Activated CD4-positive, alpha-beta T cell treated with anti-CD3 and anti-CD28 coated beads for 48 hours (primary cell): ENCODE results near the gene NPEPL1.

Experiments used
- DNase-seq: peaks from one replicate; pipeline ENCODE4 v3.0.0-alpha.2; 2020

Gene NPEPL1

DNA sequence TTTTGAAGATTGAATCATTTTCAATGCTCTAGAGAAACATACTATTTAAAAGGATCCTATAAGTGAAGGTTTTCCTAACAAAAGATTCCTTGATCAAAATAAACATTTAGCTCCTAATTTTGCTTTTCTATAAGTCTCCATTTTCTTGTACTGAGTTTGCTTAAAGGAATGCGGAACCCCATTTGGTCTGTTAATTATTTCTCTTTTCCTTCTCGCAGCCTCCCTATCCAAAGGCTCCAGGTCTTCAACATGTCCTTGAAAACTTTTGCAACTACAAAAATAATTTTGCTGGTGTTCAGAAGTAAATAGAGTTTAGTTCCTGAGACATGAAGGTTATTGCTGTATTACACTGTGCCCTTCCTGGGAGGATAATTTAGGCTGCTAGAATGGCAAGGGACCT is 8.3 kb upstream of the NPEPL1 start:
- no peak for DNase-seq

DNA sequence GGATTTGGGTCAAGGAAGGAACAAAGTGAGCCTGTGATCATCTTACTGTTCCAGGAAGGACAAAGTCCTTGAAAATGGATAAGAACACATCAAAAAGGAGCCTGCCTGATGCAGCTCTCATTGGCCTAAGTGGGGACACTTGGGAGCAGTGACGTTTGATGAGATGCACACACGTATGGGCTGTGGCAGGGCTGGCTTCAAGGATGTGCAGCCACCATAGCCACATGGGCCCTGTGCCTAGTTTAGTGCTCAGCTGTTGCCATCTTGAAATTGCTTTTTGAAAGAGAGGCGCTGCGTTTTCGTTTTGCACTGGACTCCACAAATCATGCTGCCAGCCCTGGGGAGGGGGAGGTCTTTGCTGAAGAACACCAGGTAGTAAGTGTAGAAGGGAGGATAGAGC is 6.6 kb upstream of the NPEPL1 start:
- no peak for DNase-seq

DNA sequence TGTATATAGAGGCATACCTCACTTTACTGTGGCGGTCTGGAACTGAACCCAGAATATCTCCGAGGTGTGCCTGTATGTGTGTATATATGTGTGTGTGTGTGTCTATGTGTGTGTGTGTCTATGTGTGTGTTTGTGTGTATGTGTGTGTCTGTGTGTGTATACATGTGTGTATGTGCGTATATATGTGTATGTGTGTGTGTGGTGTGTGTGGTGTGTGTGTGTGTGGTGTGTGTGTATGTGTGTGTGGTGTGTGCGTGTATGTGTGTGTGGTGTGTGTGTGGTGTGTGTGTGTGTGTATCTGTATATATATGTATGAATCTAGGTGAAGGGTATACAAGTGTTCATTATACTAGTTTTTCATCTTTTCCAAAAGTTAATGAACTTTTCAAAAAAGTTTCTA is 4.2 kb upstream of the NPEPL1 start:
- DNase-seq = no peak

DNA sequence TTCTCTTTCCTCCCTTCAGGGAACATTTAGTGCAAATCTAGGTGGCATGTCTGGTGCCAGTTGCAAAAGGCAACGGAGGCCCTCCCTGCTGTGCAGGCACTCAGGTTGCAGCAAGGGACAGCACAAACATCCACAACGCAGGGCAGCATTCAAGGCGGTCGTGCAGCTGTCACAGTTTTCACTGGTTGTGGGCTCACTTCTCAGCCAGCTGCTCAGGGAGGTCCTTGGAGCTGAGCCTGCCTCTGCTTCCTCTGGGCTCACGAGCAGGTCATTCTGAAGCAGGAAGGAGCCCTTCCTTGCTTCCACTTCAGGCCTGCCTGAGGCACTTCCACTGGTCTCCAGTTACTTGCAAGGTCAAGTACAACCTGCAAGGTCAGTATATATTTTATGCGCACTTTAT is 3.8 kb upstream of the NPEPL1 start:
- DNase-seq = no peak

DNA sequence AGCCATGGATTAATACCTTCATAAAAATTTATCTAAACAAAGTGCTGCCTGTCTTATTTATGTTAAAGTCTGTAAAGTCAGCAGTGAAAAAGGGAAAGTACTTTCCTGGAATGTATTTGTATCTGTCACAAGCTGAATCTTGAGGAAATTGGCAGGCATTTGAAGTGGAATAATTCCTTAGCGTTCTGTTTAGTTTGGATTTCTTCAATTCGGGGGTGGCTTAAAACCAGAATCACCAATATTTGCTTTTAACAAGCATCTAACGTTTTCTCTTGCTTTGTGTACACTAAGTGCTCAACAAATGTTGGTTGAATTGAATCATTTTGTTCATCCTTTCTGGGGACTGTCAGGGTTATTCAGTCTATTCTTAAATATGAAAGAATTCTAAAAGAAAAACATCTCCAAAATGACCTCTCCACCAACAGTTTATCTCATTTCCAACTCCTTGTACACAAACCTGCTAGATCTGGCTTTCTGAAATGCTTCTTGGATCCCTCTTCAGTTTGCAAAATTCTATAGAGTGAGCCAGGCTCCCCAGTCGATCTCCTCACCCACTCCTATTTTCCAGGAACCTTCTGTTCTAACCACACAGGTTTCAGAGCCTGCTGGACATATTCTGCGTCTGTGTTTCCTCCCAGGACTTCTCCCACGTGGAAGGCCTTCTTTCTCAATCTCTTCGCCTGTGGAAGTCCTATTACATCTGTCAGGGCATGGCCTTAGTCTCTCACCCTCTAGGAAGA is 2.0 kb upstream of the NPEPL1 start:
- no peak for DNase-seq

DNA sequence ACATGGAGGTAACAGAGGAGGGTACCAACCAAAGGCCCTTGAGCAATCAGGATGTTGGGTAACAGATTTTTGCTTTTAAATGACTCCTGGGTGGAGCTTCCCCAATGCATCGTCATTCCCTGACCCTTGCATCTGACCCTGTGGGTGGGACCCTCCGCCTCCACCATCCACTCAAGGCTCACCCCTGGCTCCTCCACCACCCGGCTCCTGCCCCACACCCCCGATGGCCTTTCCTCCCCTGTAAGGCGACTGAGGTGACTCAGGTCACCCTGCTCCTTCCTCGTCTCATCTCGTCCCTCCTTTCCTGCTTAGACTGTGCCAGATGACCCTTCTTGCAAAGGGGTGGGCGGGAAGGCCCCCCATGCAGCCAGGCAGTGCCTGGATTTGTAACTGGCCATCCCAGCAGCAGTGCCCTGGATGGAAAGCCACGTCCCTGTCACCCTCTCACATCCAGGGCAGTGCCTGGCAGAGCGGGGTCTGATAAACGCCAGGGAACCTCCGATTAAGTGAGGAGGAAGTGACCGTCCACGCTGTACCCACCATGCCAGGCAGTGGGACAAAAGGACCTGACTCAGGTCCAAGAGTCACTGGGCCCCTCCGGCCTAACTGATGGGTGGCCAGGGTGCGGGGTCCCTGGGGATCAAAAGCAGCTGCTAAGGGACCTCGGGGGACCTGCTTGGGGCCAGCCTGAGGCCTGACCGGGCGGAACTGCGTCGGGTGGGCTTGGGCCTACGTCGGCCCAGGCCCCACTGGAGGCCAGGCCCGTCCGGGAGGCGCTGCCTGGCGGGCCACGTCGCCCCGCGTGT is 624 bp upstream of the NPEPL1 start:
- no peak for DNase-seq

DNA sequence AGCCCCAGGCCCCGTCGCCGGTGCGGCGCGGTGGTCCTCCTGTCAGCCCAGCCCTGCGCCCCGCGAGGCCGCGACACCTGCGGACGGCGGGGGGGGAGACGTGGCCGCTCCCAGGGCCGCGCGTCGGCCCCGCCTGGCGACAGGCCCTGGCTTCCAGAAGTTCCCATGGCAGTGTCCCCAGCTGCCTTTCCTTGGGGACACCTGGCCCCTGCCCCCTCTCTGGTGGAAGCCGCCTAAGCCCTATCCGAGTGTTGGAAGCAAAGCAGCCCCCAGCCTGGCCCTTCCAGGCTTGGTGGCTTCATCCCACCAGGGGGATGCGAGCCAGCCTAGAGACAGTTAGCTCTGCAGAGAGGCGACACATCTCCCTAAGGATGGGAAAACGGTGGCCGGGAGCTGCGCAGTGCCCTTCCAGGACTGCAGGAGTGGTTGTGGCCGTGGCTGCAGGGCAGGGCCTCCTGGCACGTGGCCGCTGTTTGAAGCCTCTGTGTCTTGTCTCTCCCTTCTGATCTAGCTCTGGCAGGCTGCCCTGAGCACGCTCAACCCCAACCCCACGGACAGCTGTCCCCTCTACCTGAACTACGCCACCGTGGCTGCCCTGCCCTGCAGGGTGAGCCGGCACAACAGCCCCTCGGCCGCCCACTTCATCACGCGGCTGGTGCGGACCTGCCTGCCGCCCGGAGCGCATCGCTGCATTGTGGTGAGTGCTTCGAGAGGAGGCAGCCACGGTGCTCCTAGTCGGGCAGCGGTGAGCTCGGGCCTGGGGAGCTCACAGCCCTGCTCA is 816 bp downstream of the NPEPL1 start:
- DNase-seq = peak; percentile 22

DNA sequence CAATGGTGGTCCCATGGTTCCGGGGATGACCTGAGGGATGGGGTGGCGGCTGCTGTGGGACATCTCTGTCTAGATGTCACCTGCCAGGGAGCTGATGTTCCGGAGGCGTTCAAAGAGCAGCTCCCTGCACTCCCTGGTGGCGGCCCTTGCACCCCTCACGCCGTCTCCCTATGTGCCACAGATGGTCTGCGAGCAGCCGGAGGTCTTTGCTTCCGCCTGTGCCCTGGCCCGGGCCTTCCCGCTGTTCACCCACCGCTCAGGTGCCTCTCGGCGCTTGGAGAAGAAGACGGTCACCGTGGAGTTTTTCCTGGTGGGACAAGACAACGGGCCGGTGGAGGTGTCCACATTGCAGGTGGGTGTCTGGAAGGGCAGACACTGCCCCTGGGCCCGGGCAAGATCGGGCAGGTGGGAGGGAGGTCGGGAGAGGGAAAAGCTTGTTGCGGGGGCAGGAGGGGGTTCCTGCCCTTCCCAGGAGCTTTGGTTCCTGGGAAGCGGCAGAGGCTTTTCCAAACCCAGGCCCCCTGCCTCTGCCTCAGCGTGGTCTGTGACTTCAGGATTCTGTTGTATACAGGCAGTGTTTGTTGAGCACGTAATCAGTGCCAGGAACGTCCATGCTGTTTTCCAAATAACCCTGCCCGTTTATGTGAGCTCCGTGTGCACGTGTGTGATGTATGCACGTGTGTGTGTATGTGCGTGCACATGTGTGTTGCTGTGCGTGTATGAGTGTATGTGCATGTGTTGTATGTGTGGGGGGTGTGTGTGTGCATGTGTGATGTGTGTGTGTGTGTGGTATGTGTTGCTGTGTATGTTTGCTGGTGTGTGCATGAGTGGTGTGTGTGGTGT is 1.9 kb downstream of the NPEPL1 start:
- no peak for DNase-seq

DNA sequence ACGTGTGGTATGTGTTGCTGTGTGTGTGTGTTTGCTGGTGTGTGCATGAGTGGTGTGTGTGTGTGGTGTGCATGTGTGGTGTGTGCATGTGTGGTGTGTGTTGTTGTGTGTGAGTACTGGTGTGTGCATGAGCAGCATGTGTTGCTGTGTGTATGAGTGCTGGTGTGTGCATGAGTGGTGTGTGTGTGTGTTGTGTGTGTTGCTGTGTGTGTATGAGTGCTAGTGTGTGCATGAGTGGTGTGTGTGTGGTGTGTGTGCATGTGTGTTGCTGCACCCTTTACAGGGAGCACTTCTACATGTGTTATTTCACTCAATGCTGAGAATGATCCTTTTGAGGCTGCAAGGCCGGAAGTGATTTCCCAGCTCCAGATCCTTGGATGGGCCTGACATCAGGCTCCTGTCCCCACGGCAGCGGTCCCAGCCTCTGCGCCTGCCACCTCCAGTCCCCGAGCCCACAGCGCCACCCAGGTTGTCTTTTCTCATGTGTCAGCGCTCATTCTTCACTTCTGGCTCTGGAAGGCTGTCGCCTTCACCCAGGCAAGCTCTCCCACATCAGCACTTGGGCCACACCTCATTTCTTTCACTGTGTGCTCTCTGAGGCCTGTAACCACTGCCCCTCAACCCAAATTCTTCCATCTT is 2.6 kb downstream of the NPEPL1 start:
- DNase-seq = no peak

DNA sequence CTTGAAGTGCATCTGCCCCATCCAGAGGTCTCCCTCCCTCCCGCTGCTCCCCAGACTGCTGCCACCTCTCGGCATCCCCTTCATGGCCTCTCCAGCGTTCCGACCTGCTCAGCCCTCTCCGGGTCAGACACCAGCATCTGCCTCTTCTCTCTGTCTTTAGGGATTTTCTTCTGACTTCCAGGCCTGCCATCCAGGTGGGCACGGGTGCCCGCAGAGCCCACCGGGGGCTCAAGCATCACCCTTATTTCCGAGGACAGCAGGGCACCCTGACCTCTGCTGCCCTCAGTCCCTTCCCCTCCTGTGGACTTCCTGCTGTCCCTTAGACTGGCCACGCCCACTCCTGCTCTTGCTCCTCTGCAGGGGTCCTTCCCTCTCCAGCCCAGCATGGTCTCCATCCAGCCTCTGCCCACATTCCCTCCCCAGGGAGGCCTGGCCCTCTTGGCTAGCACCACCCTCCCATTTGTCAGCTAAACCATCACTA is 3.3 kb downstream of the NPEPL1 start:
- no peak for DNase-seq

DNA sequence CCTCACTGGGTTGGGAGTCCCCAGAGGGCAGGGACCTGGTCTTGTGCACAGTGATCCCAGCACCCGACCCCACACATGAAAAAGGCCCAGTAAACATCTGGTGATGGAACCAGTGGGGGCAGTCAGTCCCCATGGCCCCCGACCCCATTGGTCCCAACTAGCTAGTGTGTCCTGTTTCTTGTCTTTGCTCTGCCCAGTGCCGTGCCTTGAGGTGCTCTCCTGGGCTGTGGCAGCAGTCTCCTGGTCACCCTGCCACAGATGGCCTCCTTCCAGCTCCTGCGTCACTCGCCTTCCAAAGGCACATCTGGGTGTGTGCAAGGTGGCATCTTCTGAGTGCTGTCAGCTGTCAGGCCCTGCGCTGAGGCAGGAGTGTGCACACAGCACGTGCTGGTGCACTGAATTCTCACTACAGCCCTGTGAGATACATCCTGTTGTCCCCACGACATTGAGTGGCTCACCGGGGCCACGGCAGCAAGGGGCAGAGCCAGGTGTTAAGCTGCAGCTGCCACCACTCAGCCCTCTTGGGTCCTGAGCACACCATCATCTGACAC is 3.9 kb downstream of the NPEPL1 start:
- DNase-seq = no peak

DNA sequence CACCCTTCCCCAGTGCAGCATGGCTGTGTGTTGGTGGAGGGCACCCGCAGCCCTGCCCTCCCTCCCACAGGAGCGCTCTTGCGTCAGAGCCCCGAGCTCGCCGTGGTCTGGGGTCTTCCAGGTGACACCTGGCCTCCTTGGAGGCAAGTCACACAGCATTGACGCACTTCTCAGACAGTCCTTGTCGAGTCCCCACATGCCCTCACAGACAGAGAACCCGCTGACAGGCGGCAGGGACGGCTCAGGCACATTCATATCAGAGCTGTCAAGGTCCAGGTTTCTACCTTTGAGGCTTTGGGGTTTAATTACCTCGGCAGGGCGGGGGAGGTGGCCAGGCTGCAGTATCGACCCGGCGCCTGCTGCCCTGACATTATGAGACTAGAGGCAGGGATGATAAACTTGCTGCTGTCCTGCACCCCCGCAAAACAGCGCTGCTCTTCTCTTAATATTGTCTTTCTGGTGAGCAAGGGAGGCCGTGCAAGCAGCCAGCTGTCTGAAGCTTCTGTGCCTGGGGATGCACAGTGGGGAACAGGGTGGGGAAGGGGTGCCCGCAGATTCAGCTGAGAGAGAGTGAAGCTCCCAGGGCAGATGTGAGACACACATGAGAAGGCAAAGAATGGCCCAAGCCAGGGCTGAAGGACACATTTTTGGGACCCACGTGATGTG is 4.7 kb downstream of the NPEPL1 start:
- no peak for DNase-seq

DNA sequence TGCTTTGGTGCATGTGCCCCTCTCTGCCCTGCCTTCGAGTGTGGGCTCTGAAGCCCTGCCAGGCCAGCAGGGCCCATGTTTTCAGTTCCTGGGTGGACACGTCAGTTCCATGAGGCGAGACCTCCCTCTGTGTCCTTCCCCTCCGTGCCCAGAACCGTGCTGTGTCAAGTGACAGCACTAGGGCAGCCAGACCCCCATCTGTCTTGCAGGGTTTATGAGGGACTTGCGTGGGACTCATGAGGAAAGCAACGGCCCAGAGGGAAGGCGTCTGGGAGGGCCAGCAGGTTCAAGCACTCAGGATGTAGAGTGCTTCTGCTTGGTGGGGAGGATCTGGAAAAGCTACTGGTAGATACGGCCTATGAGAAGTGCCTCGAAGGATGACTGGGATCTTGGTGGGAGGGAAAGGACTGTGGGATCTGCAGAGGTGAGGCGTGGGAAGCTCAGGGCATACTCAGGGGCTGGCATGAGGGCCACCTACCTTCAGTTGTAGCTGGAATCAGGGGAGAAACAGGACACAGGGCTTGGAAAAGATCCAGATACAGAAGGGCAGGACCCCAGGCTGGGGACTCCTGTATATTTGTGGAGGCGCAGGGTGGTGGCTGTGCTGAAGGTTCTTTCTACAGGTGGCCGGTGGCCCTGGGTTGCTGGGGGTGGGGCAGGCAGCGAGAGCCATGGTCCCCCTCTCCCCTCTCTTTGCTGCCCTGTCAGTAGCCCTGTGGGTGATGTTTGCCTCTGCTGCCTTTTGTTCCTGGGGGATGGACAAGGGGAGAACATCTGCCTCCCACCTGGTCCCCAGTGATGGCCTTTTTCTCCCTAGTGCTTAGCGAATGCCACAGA is 5.5 kb downstream of the NPEPL1 start:
- DNase-seq = no peak

DNA sequence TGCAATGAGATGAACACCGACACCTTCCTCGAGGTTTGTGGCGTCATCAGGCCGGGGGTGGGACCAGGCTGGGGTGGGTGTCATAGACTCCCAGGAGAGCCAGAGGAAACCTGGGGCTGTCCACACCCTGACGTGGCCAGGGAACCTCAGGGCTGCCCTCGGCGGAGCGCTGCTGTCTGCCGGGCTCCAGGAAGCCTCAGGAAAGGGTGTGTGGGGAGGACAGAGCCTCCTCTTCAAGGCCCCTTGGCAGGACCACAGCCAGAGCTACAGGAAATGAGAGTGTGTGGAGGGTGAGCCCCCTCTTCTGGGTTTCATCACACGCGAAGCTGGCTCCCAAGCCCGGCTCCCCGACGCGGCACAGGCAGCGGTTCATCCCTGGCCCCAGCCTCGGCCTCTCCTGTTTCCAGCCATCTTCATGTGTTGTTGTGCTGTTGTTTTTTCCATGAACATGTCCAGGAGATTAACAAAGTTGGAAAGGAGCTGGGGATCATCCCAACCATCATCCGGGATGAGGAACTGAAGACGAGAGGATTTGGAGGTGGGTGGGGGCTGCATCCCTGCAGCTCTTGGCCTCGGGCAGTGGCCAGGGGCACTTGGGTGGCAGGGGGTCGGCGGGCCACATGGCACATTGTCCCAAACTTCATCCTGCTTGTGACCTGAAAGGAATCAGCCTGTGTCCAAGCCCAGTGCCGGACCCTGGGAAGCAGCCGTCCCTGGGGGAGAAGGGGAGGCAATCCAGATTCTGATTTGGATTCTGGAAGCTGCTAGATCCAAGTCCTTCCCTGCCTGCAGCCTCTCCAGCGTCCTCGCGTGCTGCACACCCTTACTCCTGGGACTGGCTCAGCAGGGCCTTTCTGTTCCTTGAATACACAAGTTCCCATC is 6.4 kb downstream of the NPEPL1 start:
- no peak for DNase-seq

DNA sequence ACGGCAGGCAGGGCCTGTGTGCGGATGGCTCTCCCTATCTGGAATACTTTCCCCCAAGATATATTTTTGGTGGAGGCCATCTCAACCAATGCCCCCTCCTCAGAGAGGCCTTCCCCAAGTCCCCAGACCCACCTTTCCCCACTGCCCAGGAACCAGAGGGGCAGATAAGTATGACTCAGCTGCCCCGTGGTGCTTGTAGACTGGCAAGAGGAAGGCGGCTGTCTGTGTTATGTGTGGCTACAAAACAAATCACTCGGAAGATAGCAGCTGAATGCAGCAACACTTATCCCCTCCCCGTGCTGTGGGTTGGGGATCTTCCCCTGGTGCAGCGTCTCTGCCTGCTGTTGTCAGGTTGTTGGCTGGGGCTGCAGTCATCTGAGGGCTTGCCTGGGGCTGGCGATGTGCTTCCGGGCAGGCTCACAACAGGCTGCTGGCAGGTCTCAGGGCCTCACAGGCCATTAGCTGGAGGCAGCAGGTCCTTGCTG is 7.1 kb downstream of the NPEPL1 start:
- DNase-seq = no peak

DNA sequence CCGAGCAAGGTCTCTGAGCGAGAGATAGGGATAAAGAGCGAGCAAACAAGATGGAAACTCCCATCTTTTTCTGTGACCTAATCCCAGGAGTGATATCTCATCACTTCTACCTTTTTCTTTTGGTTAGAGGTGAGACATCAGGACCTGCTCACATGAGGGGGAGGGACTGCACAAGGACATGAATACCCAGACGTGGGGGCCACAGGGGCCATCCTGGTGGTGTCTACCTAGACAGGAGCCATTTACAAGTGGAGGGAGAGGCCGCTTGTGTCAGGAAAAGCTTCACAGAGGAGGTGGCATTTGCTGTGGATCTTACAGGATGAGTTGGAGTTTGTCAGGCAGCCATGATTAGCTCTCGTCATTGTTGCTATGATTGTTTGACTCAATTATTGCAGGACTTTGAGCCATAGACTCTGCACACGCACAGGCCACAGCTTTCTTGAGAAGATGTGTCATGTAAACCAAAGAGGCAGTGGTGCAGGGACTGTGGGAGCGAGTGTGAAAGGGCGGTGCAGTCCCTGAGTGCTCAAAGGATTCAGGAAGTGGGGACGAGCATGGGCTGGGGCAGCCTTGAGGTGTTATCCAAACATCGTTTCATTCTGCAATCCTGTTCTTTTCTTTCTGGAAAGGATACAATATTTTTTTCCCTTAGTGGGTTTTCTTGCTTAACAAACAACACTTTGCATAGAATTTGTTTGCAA is 7.7 kb downstream of the NPEPL1 start:
- DNase-seq = peak; percentile 54

DNA sequence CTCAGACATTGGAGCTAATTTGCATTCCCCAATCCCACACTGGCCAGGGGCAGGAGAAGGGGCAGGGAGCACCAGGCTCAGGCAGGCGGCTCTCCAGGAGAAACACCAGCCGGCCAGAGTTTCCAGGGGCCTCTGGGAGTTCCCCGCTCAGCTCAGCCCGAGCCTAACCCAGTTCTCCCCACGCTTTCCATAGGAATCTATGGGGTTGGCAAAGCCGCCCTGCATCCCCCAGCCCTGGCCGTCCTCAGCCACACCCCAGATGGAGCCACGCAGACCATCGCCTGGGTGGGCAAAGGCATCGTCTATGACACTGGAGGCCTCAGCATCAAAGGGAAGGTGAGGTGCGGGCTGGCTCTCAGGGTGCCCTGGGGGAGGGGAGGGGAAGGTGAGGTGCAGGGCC is 8.2 kb downstream of the NPEPL1 start:
- no peak for DNase-seq

DNA sequence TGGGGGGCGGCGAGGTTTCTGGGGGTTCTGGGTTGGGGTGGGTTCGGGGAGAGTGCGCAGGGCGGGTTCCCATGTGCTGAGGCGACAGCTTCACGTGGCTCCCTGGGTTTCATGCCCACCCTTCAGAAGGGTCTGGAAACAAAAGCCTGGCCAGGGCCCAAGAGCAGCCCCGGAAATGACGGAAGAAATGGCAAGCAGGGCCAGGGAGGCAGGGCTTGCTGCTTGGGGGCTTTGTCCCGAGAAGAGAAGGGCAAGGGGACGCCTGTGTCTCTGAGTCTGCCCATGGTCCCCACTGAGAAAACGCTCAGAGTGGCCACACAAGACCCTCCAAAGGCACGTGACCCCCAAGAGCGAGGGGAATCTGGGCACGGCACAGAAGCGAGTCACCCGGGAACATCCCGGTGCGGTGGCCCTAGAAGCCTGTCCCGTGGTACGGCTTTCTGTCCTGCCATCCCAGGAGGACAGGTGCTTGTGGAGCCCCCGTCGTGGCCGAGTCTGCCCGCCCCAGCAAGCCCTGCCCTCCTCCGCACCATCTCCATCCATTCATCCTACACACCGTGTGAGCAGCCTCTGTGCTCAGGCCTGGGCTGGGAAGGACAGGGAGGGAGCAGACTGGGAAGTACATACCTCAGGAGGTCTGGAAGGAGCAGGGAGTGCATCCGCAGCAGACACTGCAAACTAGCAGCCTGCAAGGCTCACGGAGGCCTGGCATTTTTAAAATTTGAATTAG is 9.0 kb downstream of the NPEPL1 start:
- DNase-seq = no peak
